Fibroblast of lung (primary cell): ENCODE results near the gene LRRC59. TPM values are rescaled to one million over a fixed set of nuclear protein-coding genes. Genes with fewer than 3 reads are reported as not detected.

Source experiments
- DNase-seq, 2 donors: peaks; one replicate each; pipeline versions ENCODE4 v3.0.0 to v3.0.0-alpha.2; 2010; ENCODE audit warnings: low read depth in 2 of 2
- H2AFZ ChIP-seq: 2 replicates; pipeline ENCODE4 v1.5.1; 2012; ENCODE audit warnings: low read length, control low read depth, inconsistent platforms
- H3K27ac ChIP-seq: 2 replicates; pipeline ENCODE4 v1.5.1; 2011; ENCODE audit warnings: low read length, control low read depth; ENCODE audit not compliant: insufficient read depth
- H3K27me3 ChIP-seq: 2 replicates; pipeline ENCODE4 v1.5.1; 2011; ENCODE audit warnings: mild to moderate bottlenecking, low read length; ENCODE audit not compliant: control insufficient read depth, insufficient read depth
- H3K36me3 ChIP-seq: 2 replicates; pipeline ENCODE4 v1.5.1; 2011; ENCODE audit warnings: low read length; ENCODE audit not compliant: control insufficient read depth, insufficient read depth
- H3K4me1 ChIP-seq: 2 replicates; pipeline ENCODE4 v1.5.1; 2011; ENCODE audit warnings: low read length; ENCODE audit not compliant: control insufficient read depth, insufficient read depth; ENCODE audit errors: extremely low read depth
- H3K4me2 ChIP-seq: 2 replicates; pipeline ENCODE4 v1.5.1; 2011; ENCODE audit warnings: low read length, control low read depth; ENCODE audit not compliant: insufficient read depth; ENCODE audit errors: extremely low read depth
- H3K4me3 ChIP-seq, 4 experiments: fragments of 200-600 bp in 1 of 4; sonication (generic) in 1 of 4; replicated peaks in 1 of 4; 2 replicates each; pipeline ENCODE4 v1.5.1; 2011 to 2016; ENCODE audit warnings: low read length in 4 of 4, low read depth in 3 of 4, mild to moderate bottlenecking in 3 of 4, control low read depth in 2 of 4, inconsistent platforms in 1 of 4, mixed read lengths in 1 of 4; ENCODE audit not compliant: insufficient read depth in 1 of 4; ENCODE audit errors: control extremely low read depth in 1 of 4
- H3K79me2 ChIP-seq: 2 replicates; pipeline ENCODE4 v1.5.1; 2012; ENCODE audit warnings: mild to moderate bottlenecking, low read length, inconsistent platforms; ENCODE audit not compliant: control insufficient read depth, insufficient read depth
- H3K9ac ChIP-seq: 2 replicates; pipeline ENCODE4 v1.5.1; 2011; ENCODE audit warnings: mild to moderate bottlenecking, low read length, control low read depth; ENCODE audit not compliant: insufficient read depth
- H3K9me3 ChIP-seq: 2 replicates; pipeline ENCODE4 v1.5.1; 2012; ENCODE audit warnings: low read depth, low read length; ENCODE audit not compliant: control insufficient read depth, insufficient read depth
- H4K20me1 ChIP-seq: 2 replicates; pipeline ENCODE4 v1.5.1; 2011; ENCODE audit warnings: low read length; ENCODE audit not compliant: control insufficient read depth, insufficient read depth; ENCODE audit errors: extremely low read depth
- CTCF ChIP-seq, 2 donors: IDR thresholded peaks in 1 of 2; conservative IDR thresholded peaks in 1 of 2; 1 replicate in 1 of 2; 2 replicates in 1 of 2; pipeline ENCODE4 v1.5.1; 2011 to 2012; ENCODE audit warnings: low read length in 2 of 2, control low read depth in 1 of 2, inconsistent platforms in 1 of 2, low read depth in 1 of 2, mild to moderate bottlenecking in 1 of 2
- EZH2 ChIP-seq: IDR thresholded peaks from 2 replicates; pipeline ENCODE4 v1.5.1; 2012; ENCODE audit warnings: low read length, control low read depth, mild to moderate bottlenecking; ENCODE audit errors: missing control alignments
- polyA plus RNA-seq, 2 donors: library from polyadenylated mRNA; depleted of rRNA in 1 of 2; stranded (reverse) in 1 of 2; unstranded in 1 of 2; fragments of >200 nt; gene quantifications; 2 replicates each; pipeline ENCODE4 v1.2.1, GENCODE V29; 2011 to 2012; ENCODE audit warnings: missing spikeins in 1 of 2
- total RNA-seq: library from RNA; depleted of rRNA; stranded (reverse); fragments of >200 nt; gene quantifications from 2 replicates; pipeline ENCODE4 v1.2.1, GENCODE V29; 2014

The LRRC59 gene
- total and polyA plus RNA-seq, 2 donors (not counting 1 experiment from before 2014, with no cell fraction given), result 88.7 to 142 TPM

DNA sequence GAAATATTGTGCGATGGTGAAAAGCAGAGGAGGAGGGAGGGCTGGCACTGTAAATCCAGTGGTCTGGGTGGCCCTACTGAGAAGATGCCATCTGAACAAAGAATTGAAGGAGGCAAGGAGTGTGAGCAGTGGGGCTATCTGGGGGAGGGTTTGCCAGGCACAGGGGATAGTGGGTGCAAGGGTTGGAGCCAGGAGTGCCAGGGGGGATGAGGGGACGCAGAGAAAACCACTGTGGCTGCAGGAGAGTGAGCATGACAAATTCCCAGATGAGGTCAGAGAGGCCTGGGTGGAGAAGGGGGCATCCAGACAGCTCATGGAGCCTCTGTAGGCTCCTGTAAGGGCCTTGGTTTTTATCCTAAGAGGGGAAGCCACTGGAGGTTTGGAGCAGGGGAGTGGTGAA is 46.6 kb downstream of the LRRC59 start:
- H3K27ac ChIP-seq, result no peak overlapping the region

DNA sequence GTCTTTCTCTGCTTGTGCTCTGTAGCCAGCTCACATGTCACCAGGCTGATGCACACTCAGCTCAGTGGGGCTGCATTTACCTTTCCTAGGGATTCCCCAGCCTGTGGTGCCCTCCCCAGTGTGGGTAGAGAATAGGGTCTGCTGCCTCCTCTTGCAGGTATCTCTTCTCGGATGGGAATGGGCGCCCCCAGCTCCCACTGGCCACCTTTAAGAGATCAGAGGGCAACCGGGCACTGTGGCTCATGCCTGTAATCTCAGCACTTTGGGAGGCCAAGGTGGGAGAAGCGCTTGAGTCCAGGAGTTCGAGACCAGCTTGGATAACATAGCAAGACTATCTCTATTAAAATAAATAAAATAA is 48.1 kb downstream of the LRRC59 start:
- H3K27ac ChIP-seq, result no peak overlapping the region
- no peak for DNase-seq
- H2AFZ ChIP-seq, result no peak overlapping the region
- H3K9ac ChIP-seq, result no peak overlapping the region
- H3K4me2 ChIP-seq, result no peak overlapping the region
- H3K9me3 ChIP-seq, result no peaks in the 10 kb centered on the region
- peaks cover 13% of the 10 kb centered on the region for H3K79me2 ChIP-seq
- no peaks in the 10 kb centered on the region for H4K20me1 ChIP-seq
- no peak overlapping the region for H3K4me3 ChIP-seq
- TF ChIP-seq CTCF (conservative IDR thresholded peaks at IDR 0.05 in 1 of 2, IDR thresholded peaks at IDR 0.05 in 1 of 2; ENCODE audit: low read depth in 1 of 2, low read length in 2 of 2), result no peak
- TF ChIP-seq EZH2, result no peak
- H3K36me3 ChIP-seq, result peaks cover 5% of the 10 kb centered on the region
- peaks cover 9% of the 10 kb centered on the region for H3K4me1 ChIP-seq
- H3K27me3 ChIP-seq, result no peaks in the 10 kb centered on the region

More for the DNA sequence above, 46.6 kb downstream of the LRRC59 start:
- H3K4me1 ChIP-seq, result peaks cover 9% of the 10 kb centered on the region
- no peak overlapping the region for H3K9ac ChIP-seq
- H2AFZ ChIP-seq, result no peak overlapping the region
- H3K4me3 ChIP-seq, result no peak overlapping the region
- H3K36me3 ChIP-seq, result peaks cover 15% of the 10 kb centered on the region
- DNase-seq, result no peak
- H3K27me3 ChIP-seq, result no peaks in the 10 kb centered on the region
- no peaks in the 10 kb centered on the region for H3K9me3 ChIP-seq
- peaks cover 13% of the 10 kb centered on the region for H3K79me2 ChIP-seq
- TF ChIP-seq EZH2, result no peak
- no peak for TF ChIP-seq CTCF (conservative IDR thresholded peaks at IDR 0.05 in 1 of 2, IDR thresholded peaks at IDR 0.05 in 1 of 2; ENCODE audit: low read depth in 1 of 2, low read length in 2 of 2)
- no peak overlapping the region for H3K4me2 ChIP-seq
- no peaks in the 10 kb centered on the region for H4K20me1 ChIP-seq

DNA sequence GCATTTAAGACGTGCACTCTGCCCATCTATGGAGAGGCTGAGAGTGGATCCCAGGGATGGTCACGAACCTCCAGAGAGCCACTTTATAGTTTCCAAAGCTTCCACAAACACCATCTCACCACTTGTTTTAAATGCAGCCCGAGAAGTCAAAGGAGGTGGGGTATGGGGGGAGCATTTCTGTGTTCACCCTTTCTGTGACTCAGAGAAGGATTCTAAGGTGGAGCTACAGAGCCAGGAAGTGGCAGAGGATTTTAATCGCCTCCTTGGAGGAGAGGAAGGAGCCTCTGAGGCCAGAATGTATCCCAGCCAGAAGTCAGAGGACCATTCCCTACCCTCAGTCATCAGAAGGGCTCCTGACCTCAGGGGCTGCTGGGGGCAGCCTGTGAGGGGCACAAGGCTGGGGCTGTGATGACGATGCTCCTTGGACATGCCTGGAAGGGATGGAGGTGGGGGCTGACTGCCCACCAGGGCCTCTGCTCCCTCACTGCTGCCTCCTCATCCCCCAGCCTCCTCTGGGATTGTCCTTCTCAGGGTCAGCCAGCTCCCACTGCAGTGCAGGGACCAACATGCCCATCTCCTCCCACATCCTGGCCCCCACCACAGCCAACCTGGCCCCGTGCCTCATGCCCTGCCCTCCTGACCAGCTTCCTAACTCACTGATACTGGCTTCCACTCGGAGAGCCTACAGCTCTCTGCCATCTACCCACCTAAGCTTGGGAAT is 48.6 kb downstream of the LRRC59 start:
- Histone ChIP-seq H3K4me3 (no peak overlapping the region), H3K4me1 (peaks cover 9% of the 10 kb centered on the region), H3K79me2 (peaks cover 13% of the 10 kb centered on the region), H3K27me3 (no peaks in the 10 kb centered on the region), H4K20me1 (no peaks in the 10 kb centered on the region), H3K36me3 (peaks cover 2% of the 10 kb centered on the region), H3K9ac (no peak overlapping the region), H3K27ac (no peak overlapping the region), H3K9me3 (no peaks in the 10 kb centered on the region), H2AFZ (no peak overlapping the region), H3K4me2 (peak overlapping the region; percentile 18)
- TF ChIP-seq CTCF (conservative IDR thresholded peaks at IDR 0.05 in 1 of 2, IDR thresholded peaks at IDR 0.05 in 1 of 2; ENCODE audit: low read depth in 1 of 2, low read length in 2 of 2) (no peak), EZH2 (no peak)
- peak; percentile 20 to 56 for DNase-seq
